Measurements from ENCODE around the gene RAB18. TPM values are rescaled to one million over a fixed set of nuclear protein-coding genes. Genes with fewer than 3 reads are reported as not detected.

Gene RAB18
- total and polyA plus RNA-seq, 8 donors, result 7.5 to 57.7 (median 42.1) TPM

GRCh38 chr10:27479016-27479415 is 25.1 kb upstream of the RAB18 start:
- no peak overlapping the region for H3K4me3 ChIP-seq
- no peaks in the 10 kb centered on the region for H3K9me3 ChIP-seq
- DNase-seq, result no peak
- H3K27me3 ChIP-seq, result no peaks in the 10 kb centered on the region
- intact Hi-C loops (cut with DNase I), result no loop called here
- H3K36me3 ChIP-seq, result no peaks in the 10 kb centered on the region
- TF ChIP-seq, protein P1, sequence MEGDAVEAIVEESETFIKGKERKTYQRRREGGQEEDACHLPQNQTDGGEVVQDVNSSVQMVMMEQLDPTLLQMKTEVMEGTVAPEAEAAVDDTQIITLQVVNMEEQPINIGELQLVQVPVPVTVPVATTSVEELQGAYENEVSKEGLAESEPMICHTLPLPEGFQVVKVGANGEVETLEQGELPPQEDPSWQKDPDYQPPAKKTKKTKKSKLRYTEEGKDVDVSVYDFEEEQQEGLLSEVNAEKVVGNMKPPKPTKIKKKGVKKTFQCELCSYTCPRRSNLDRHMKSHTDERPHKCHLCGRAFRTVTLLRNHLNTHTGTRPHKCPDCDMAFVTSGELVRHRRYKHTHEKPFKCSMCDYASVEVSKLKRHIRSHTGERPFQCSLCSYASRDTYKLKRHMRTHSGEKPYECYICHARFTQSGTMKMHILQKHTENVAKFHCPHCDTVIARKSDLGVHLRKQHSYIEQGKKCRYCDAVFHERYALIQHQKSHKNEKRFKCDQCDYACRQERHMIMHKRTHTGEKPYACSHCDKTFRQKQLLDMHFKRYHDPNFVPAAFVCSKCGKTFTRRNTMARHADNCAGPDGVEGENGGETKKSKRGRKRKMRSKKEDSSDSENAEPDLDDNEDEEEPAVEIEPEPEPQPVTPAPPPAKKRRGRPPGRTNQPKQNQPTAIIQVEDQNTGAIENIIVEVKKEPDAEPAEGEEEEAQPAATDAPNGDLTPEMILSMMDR (IDR thresholded peaks at IDR 0.05), result no peak
- FAIRE-seq, result no peak
- whole genome bisulfite sequencing, 2 donors, result 47 to 81% methylated on average over 2 of the region's 2 CpGs
- no peak for ATAC-seq
- H3K27ac ChIP-seq, result no peak overlapping the region
- no peaks in the 10 kb centered on the region for H3K4me1 ChIP-seq

- Histone ChIP-seq H3K27ac (no peak overlapping the region), H3K36me3 (no peaks in the 10 kb centered on the region), H3K9me3 (no peaks in the 10 kb centered on the region), H3K4me3 (no peak overlapping the region), H3K4me1 (no peaks in the 10 kb centered on the region), H3K27me3 (no peaks in the 10 kb centered on the region)
- ATAC-seq (no peak), FAIRE-seq (no peak), DNase-seq (no peak)
- WGBS, 2 donors, result 75 to 79% methylated on average over 1 of the region's 1 CpG
- intact Hi-C loops (cut with DNase I), result no loop called here
- TF ChIP-seq, protein P1 (IDR thresholded peaks at IDR 0.05), result no peak
Measured at GRCh38 chr10:27481486-27481885, 22.6 kb upstream of the RAB18 start.

- no peak overlapping the region for H3K4me3 ChIP-seq
- no peaks in the 10 kb centered on the region for H3K27me3 ChIP-seq
- DNase-seq, result peak in 1 of 6 donors; percentile 3
- no peaks in the 10 kb centered on the region for H3K4me1 ChIP-seq
- TF ChIP-seq, protein P1 (IDR thresholded peaks at IDR 0.05), result no peak
- no peak for FAIRE-seq
- peak in 3 of 4 donors; percentile 64 to 77 (median 66) for ATAC-seq
- intact Hi-C loops (cut with DNase I), result no loop called here
- H3K9me3 ChIP-seq, result no peaks in the 10 kb centered on the region
- H3K36me3 ChIP-seq, result no peaks in the 10 kb centered on the region
- WGBS, 2 donors, result 14 to 19% methylated on average over 10 of the region's 10 CpGs
- no peak overlapping the region for H3K27ac ChIP-seq
Measured at GRCh38 chr10:27482984-27483956, 20.8 kb upstream of the RAB18 start.

- Histone ChIP-seq H3K9me3 (no peaks in the 10 kb centered on the region), H3K27ac (no peak overlapping the region), H3K27me3 (no peaks in the 10 kb centered on the region), H3K36me3 (no peaks in the 10 kb centered on the region), H3K4me1 (no peaks in the 10 kb centered on the region), H3K4me3 (no peak overlapping the region)
- FAIRE-seq (no peak), DNase-seq (no peak), ATAC-seq (no peak)
- intact Hi-C loops (cut with DNase I), result no loop called here
- TF ChIP-seq, protein P1 (IDR thresholded peaks at IDR 0.05), result no peak
- 54 to 58% methylated on average over 2 of the region's 2 CpGs for WGBS, 2 donors
Measured at GRCh38 chr10:27485368-27485767, 18.7 kb upstream of the RAB18 start.

DNA sequence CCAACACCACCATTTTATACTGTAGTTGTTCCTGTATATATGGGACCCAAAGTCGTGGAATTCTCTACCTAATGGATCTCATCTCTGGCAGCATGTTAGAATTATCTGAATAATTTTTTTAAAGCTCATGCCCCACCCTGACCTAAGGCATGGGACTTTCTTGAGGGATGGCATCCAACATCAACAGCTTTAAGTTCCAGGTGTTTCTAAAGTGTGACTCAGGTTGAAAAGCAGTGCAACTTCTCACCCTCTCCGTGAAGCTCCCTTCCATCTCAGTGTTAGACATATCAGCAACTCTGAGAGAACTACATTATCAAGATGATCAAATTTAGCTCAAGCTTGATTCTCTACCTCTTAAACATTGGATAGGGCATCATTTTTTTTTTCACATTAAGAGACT is 18.1 kb upstream of the RAB18 start:
- 30 to 61% methylated on average over 2 of the region's 2 CpGs for WGBS, 2 donors
- H3K27ac ChIP-seq, result no peak overlapping the region
- TF ChIP-seq, protein P1 (IDR thresholded peaks at IDR 0.05), result no peak
- no peaks in the 10 kb centered on the region for H3K36me3 ChIP-seq
- H3K4me3 ChIP-seq, result no peak overlapping the region
- H3K9me3 ChIP-seq, result no peaks in the 10 kb centered on the region
- no peak for ATAC-seq
- no peak for DNase-seq
- no peaks in the 10 kb centered on the region for H3K27me3 ChIP-seq
- FAIRE-seq, result no peak
- no peaks in the 10 kb centered on the region for H3K4me1 ChIP-seq
- intact Hi-C loops (cut with DNase I), result no loop called here
